Adrenal gland (tissue), 12 donors: ENCODE results near the gene SYPL2. TPM values are rescaled to one million over a fixed set of nuclear protein-coding genes. Genes with fewer than 3 reads are reported as not detected.

Experiments
- DNase-seq, 7 donors: peaks; one replicate each; pipeline ENCODE4 v3.0.0-alpha.2; 2019 to 2020
- H3K27ac ChIP-seq, 5 donors: fragments of 200-600 bp; sonication (generic) in 4 of 5; 1 replicate in 3 of 5; 2 replicates in 2 of 5; pipeline versions ENCODE4 v1.5.1 to v1.8.0; 2016 to 2020; ENCODE audit warnings: mild to moderate bottlenecking in 1 of 5
- H3K27me3 ChIP-seq: fragments of 200-600 bp; 2 replicates; pipeline ENCODE4 v1.8.0; 2021
- H3K36me3 ChIP-seq, 2 donors: fragments of 200-600 bp; replicated peaks in 1 of 2; 1 replicate in 1 of 2; 2 replicates in 1 of 2; pipeline versions ENCODE4 v1.5.1 to v1.8.0; 2018 to 2022
- H3K4me1 ChIP-seq, 2 donors: fragments of 200-600 bp; replicated peaks in 1 of 2; 1 replicate in 1 of 2; 2 replicates in 1 of 2; pipeline versions ENCODE4 v1.5.1 to v1.8.0; 2018 to 2021
- H3K4me3 ChIP-seq, 4 donors: fragments of 200-600 bp; sonication (generic) in 3 of 4; one replicate each; pipeline ENCODE4 v1.5.1; 2016 to 2018
- H3K9me3 ChIP-seq, 3 donors: fragments of 200-600 bp; sonication (generic) in 1 of 3; replicated peaks in 1 of 3; 1 replicate in 2 of 3; 2 replicates in 1 of 3; pipeline versions ENCODE4 v1.5.1 to v1.8.0; 2016 to 2021
- POLR2A ChIP-seq, 2 donors: fragments of 450-650 bp; IDR thresholded peaks; one replicate each; pipeline ENCODE4 v1.6.1; 2017; ENCODE audit warnings: antibody characterized with exemption in 2 of 2, mild to moderate bottlenecking in 2 of 2, moderate library complexity in 1 of 2
- WGBS, 4 donors: extraction: QIAGEN DNeasy Blood & Tissue Kit in 2 of 4; methylation state at CpG; one replicate each; pipeline versions ENCODE4 v1.1.5 to v1.1.7; 2013 to 2017; 5-methylcytosine and 5-hydroxymethylcytosine counted together
- intact Hi-C, 2 donors: fragments of 100-400 bp; cut with DNase I; formaldehyde crosslinking; loops; one replicate each; pipeline versions ENCODE4 v1.14.1 to v1.15.0; 2022 to 2023
- polyA plus RNA-seq, 3 donors: library from polyadenylated mRNA; stranded (reverse); fragments of 200-250 nt in 2 of 3; fragments of 350-450 nt in 1 of 3; fragmentation: Illumina TruSeq in 1 of 3; extraction: RNeasy Lipid Tissue Mini Kit (QIAGEN cat#74804) in 1 of 3; gene quantifications; one replicate each; pipeline ENCODE4 v1.2.3, GENCODE V29; 2013 to 2014
- total RNA-seq, 9 donors: library from RNA; depleted of rRNA in 4 of 9; stranded (reverse); fragments of >200 nt in 4 of 9; fragments of 120-200 nt in 1 of 9; fragmentation: NEBNext Ultra II Directional in 1 of 9; extraction: Animal tissue kit (Norgen Biotek cat#: 25700) in 1 of 9; gene quantifications; one replicate each; pipeline versions ENCODE4 v1.1.0 to v1.2.4, GENCODE V29; 2013 to 2023
- TF ChIP-seq, protein P1 (sequence below), 6 experiments: fragments of 450-650 bp in 4 of 6; fragments of 200-600 bp in 2 of 6; sonication (generic) in 1 of 6; IDR thresholded peaks; 1 replicate in 5 of 6; 2 replicates in 1 of 6; pipeline versions ENCODE4 v1.5.1 to v1.8.0; 2016 to 2021; ENCODE audit warnings: antibody characterized with exemption in 6 of 6, mild to moderate bottlenecking in 2 of 6, moderate library complexity in 1 of 6
- donor health status: healthy with polysubstance abuse.
- donor health status: Bipolar disorder and iron deficiency.
- donor health status: DM: yes; HTN: yes; CAD: no.
- donor health status: DM: no; HTN: no; CAD: no.
- donor health status: DM: no; HTN: no; CAD: no.
- donor health status: DM: yes; HTN: yes; CAD: no.

Gene SYPL2
- total and polyA plus RNA-seq, 12 donors: 5.8 to 23.6 (median 11.6) TPM

DNA sequence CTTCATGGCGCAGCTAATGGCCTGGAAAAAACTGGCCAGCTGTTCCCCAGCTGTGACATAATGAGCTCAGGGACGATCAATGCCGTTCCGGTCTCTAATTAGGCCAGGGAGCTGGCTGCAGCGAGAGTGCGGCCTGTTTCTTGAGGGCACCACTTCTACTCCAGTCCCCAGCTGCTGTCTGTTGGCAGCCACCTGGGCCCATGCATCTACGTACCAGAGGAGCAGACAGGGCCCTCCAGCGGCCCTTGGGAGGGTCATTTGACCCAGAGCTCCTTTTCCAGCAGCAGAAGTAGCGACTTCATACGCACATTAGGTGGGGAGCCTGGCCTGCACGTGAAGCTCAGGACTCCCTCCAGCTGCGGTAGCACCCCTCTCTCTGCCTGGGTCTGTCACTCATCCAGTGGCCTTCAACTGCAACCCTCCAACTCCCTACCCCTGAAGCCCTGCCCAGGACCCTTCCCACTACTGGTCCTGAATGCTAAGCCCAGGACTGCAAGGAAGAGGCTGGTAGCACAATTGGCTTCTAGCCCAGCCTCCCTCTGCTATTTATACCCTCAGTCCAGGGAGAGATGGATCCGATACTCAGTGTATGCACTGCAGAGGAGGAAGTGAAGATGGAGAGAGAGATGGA lies 64.2 kb downstream of the SYPL2 start:
- intact Hi-C loops: loop anchor here (2.0 to 10.0 kb wide), 3 partner anchors 20 to 256 kb away; partner anchors contain the start of gene PSMA5 (in 1 of the 2)
- no peak for TF ChIP-seq POLR2A (IDR thresholded peaks at IDR 0.05)
- TF ChIP-seq, protein P1, sequence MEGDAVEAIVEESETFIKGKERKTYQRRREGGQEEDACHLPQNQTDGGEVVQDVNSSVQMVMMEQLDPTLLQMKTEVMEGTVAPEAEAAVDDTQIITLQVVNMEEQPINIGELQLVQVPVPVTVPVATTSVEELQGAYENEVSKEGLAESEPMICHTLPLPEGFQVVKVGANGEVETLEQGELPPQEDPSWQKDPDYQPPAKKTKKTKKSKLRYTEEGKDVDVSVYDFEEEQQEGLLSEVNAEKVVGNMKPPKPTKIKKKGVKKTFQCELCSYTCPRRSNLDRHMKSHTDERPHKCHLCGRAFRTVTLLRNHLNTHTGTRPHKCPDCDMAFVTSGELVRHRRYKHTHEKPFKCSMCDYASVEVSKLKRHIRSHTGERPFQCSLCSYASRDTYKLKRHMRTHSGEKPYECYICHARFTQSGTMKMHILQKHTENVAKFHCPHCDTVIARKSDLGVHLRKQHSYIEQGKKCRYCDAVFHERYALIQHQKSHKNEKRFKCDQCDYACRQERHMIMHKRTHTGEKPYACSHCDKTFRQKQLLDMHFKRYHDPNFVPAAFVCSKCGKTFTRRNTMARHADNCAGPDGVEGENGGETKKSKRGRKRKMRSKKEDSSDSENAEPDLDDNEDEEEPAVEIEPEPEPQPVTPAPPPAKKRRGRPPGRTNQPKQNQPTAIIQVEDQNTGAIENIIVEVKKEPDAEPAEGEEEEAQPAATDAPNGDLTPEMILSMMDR (IDR thresholded peaks at IDR 0.05): no peak
- DNase-seq: peak in 1 of 7 donors; percentile 26
- H3K9me3 ChIP-seq: no peaks in the 10 kb centered on the region
- no peak overlapping the region for H3K4me3 ChIP-seq
- no peaks in the 10 kb centered on the region for H3K27me3 ChIP-seq
- H3K36me3 ChIP-seq: no peaks in the 10 kb centered on the region
- H3K27ac ChIP-seq: peak overlapping the region in 3 of 5 donors; percentile 23 to 57 (median 30)
- WGBS, 4 donors: 54 to 69% (median 63%) methylated on average over 11 to 13 of the region's 13 CpGs
- H3K4me1 ChIP-seq: peaks cover 14 to 27% of the 10 kb centered on the region in 2 donors

GRCh38 chr1:109531380-109531779 lies 65.0 kb downstream of the SYPL2 start:
- H3K9me3 ChIP-seq: no peaks in the 10 kb centered on the region
- H3K4me1 ChIP-seq: peaks cover 14 to 27% of the 10 kb centered on the region in 2 donors
- 69 to 76% (median 71%) methylated on average over 4 of the region's 4 CpGs for WGBS, 4 donors
- intact Hi-C loops: loop anchor here (2.0 to 10.0 kb wide), 3 partner anchors 21 to 257 kb away; partner anchors contain the start of gene PSMA5 (in 1 of the 2)
- H3K27ac ChIP-seq: peak overlapping the region in 3 of 5 donors; percentile 44 to 81 (median 74)
- no peaks in the 10 kb centered on the region for H3K27me3 ChIP-seq
- no peaks in the 10 kb centered on the region for H3K36me3 ChIP-seq
- no peak for TF ChIP-seq POLR2A (IDR thresholded peaks at IDR 0.05)
- TF ChIP-seq, protein P1 (IDR thresholded peaks at IDR 0.05): no peak
- H3K4me3 ChIP-seq: no peak overlapping the region
- no peak for DNase-seq

Other genes starting within 250 kb of the SYPL2 start
- gene CELSR2, start 217.0 kb upstream of the SYPL2 start, total RNA-seq: 1 to 10 TPM in 8 of 9 donors, under 1 TPM in 1; 0.89 to 9.1 (median 5.1) TPM
- gene CELSR2, start 217.0 kb upstream of the SYPL2 start, polyA plus RNA-seq: 1 to 10 TPM; 1.7 to 6.3 (median 1.8) TPM
- 10 to 100 TPM in 1 of 9 donors, 1 to 10 TPM in 7, under 1 TPM in 1; 0.52 to 13.2 (median 2.6) TPM for gene PSRC1, start 183.4 kb upstream of the SYPL2 start, total RNA-seq
- gene PSRC1, start 183.4 kb upstream of the SYPL2 start, polyA plus RNA-seq: 1 to 10 TPM; 1.7 to 5.8 (median 2.4) TPM
- 10 to 100 TPM in 1 of 9 donors, under 1 TPM in 3, not detected in 5; 0.32 to 12.3 (median 0.51) TPM for gene MYBPHL, start 159.5 kb upstream of the SYPL2 start, total RNA-seq
- gene MYBPHL, start 159.5 kb upstream of the SYPL2 start, polyA plus RNA-seq: under 1 TPM in 2 of 3 donors, not detected in 1; 0.35 to 0.98 TPM
- gene SORT1, start 68.6 kb upstream of the SYPL2 start, total RNA-seq: 10 to 100 TPM; 20.1 to 56.8 (median 41.8) TPM
- 10 to 100 TPM; 13.4 to 14.6 (median 14.2) TPM for gene SORT1, start 68.6 kb upstream of the SYPL2 start, polyA plus RNA-seq
- gene PSMA5, start 40.1 kb upstream of the SYPL2 start, total RNA-seq: 100 to 1,000 TPM in 2 of 9 donors, 10 to 100 TPM in 7; 22.8 to 187 (median 67.8) TPM
- gene PSMA5, start 40.1 kb upstream of the SYPL2 start, polyA plus RNA-seq: 100 to 1,000 TPM in 1 of 3 donors, 10 to 100 TPM in 2; 26.3 to 108 (median 40.1) TPM
- gene ATXN7L2, start 17.4 kb downstream of the SYPL2 start, total RNA-seq: 10 to 100 TPM in 4 of 9 donors, 1 to 10 TPM in 5; 5.8 to 16.3 (median 9.1) TPM
- gene ATXN7L2, start 17.4 kb downstream of the SYPL2 start, polyA plus RNA-seq: 100 to 1,000 TPM in 1 of 3 donors, 10 to 100 TPM in 1, 1 to 10 TPM in 1; 3.1 to 109 (median 45.5) TPM
- gene CYB561D1, start 27.5 kb downstream of the SYPL2 start, total RNA-seq: 10 to 100 TPM in 6 of 9 donors, 1 to 10 TPM in 3; 8.4 to 21.2 (median 13.8) TPM
- 1 to 10 TPM; 4.4 to 9.5 (median 7.8) TPM for gene CYB561D1, start 27.5 kb downstream of the SYPL2 start, polyA plus RNA-seq
- 10 to 100 TPM; 17.2 to 27.9 (median 22.8) TPM for gene AMIGO1, start 43.2 kb downstream of the SYPL2 start, total RNA-seq
- 10 to 100 TPM in 1 of 3 donors, 1 to 10 TPM in 2; 3.8 to 20.7 (median 4.7) TPM for gene AMIGO1, start 43.2 kb downstream of the SYPL2 start, polyA plus RNA-seq
- 1 to 10 TPM in 2 of 9 donors, under 1 TPM in 5, not detected in 2; 0.11 to 4.9 (median 0.57) TPM for gene GPR61, start 73.3 kb downstream of the SYPL2 start, total RNA-seq
- 1 to 10 TPM in 1 of 3 donors, under 1 TPM in 2; 0.57 to 1.2 (median 0.88) TPM for gene GPR61, start 73.3 kb downstream of the SYPL2 start, polyA plus RNA-seq
- 10 to 100 TPM in 1 of 9 donors, 1 to 10 TPM in 8; 2.8 to 12.0 (median 5.8) TPM for gene GNAI3, start 82.1 kb downstream of the SYPL2 start, total RNA-seq
- 1 to 10 TPM; 1.6 to 7.7 (median 2.2) TPM for gene GNAI3, start 82.1 kb downstream of the SYPL2 start, polyA plus RNA-seq
- under 1 TPM in 4 of 9 donors, not detected in 5; 0.22 to 0.95 (median 0.37) TPM for gene GNAT2, start 153.1 kb downstream of the SYPL2 start, total RNA-seq
- gene GNAT2, start 153.1 kb downstream of the SYPL2 start, polyA plus RNA-seq: under 1 TPM in 1 of 3 donors, not detected in 2; 0.29 TPM
- gene AMPD2, start 153.3 kb downstream of the SYPL2 start, total RNA-seq: 100 to 1,000 TPM in 1 of 9 donors, 10 to 100 TPM in 8; 28.4 to 170 (median 71.5) TPM
- 100 to 1,000 TPM in 1 of 3 donors, 10 to 100 TPM in 2; 32.3 to 130 (median 60.7) TPM for gene AMPD2, start 153.3 kb downstream of the SYPL2 start, polyA plus RNA-seq
- 10 to 100 TPM; 17.3 to 71.0 (median 31.9) TPM for gene GSTM4, start 189.6 kb downstream of the SYPL2 start, total RNA-seq
- 10 to 100 TPM; 20.7 to 57.5 (median 40.8) TPM for gene GSTM4, start 189.6 kb downstream of the SYPL2 start, polyA plus RNA-seq
- gene GSTM2, start 201.5 kb downstream of the SYPL2 start, total RNA-seq: 100 to 1,000 TPM in 2 of 9 donors, 10 to 100 TPM in 7; 17.2 to 105 (median 59.5) TPM
- gene GSTM2, start 201.5 kb downstream of the SYPL2 start, polyA plus RNA-seq: 100 to 1,000 TPM in 2 of 3 donors, 10 to 100 TPM in 1; 37.3 to 495 (median 360) TPM
- gene GSTM1, start 221.3 kb downstream of the SYPL2 start, total RNA-seq: 100 to 1,000 TPM in 2 of 9 donors, under 1 TPM in 2, not detected in 5; 0.11 to 301 (median 75.1) TPM
- gene GSTM1, start 221.3 kb downstream of the SYPL2 start, polyA plus RNA-seq: 100 to 1,000 TPM in 2 of 3 donors, not detected in 1; 114 to 242 TPM
- gene GSTM5, start 245.7 kb downstream of the SYPL2 start, total RNA-seq: 1 to 10 TPM in 8 of 9 donors, under 1 TPM in 1; 0.48 to 5.5 (median 3.0) TPM
- gene GSTM5, start 245.7 kb downstream of the SYPL2 start, polyA plus RNA-seq: 10 to 100 TPM in 1 of 3 donors, 1 to 10 TPM in 2; 1.6 to 10.5 (median 9.5) TPM